DND-41 (cell line): ENCODE data around the gene TCP1.

ENCODE experiments used
- EZH2 ChIP-seq: IDR thresholded peaks from 3 replicates; pipeline ENCODE4 v1.6.1; 2012; ENCODE audit warnings: borderline replicate concordance, low read depth, mild to moderate bottlenecking, moderate library complexity, low read length, inconsistent platforms; ENCODE audit not compliant: severe bottlenecking
- TF ChIP-seq, protein P1 (sequence below): IDR thresholded peaks from 2 replicates; pipeline ENCODE4 v1.5.1; 2012; ENCODE audit warnings: borderline replicate concordance, low read length, moderate library complexity, mild to moderate bottlenecking; ENCODE audit not compliant: poor library complexity, severe bottlenecking; ENCODE audit errors: extremely low read depth

DNA sequence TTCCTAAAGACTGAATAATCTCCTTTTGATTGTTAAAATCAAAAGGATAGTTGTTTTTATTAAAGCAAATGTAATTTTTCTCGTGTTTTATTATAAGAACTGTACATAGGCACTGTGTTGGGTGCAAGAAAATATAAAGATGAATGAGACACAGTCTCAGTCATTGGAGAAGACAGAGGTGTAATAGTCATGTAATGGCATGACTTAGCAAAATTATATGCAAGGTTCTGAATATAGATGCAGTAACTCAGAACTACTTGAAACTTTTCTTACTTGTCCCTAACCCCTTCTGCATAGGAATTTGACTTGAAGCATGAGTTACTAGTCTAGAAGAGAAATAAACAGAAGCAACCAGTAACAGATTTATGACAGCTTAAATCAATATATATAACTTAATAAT is 47.2 kb downstream of the TCP1 start:
- no peak for TF ChIP-seq EZH2
- TF ChIP-seq, protein P1, sequence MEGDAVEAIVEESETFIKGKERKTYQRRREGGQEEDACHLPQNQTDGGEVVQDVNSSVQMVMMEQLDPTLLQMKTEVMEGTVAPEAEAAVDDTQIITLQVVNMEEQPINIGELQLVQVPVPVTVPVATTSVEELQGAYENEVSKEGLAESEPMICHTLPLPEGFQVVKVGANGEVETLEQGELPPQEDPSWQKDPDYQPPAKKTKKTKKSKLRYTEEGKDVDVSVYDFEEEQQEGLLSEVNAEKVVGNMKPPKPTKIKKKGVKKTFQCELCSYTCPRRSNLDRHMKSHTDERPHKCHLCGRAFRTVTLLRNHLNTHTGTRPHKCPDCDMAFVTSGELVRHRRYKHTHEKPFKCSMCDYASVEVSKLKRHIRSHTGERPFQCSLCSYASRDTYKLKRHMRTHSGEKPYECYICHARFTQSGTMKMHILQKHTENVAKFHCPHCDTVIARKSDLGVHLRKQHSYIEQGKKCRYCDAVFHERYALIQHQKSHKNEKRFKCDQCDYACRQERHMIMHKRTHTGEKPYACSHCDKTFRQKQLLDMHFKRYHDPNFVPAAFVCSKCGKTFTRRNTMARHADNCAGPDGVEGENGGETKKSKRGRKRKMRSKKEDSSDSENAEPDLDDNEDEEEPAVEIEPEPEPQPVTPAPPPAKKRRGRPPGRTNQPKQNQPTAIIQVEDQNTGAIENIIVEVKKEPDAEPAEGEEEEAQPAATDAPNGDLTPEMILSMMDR: no peak
